GM23338 (cell line): ENCODE data around the gene PDZD7. TPM values are rescaled to one million over a fixed set of nuclear protein-coding genes. Genes with fewer than 3 reads are reported as not detected.
A peak's percentile ranks its signal among the peaks of the same experiment; 100 is the strongest.

Experiments used
- ATAC-seq: fragments of 200-7000 bp; cut with Tn5 transposase; 3 replicates; pipeline ENCODE4 v1.9.1; 2020
- DNase-seq: peaks from one replicate; pipeline ENCODE4 v3.0.0-alpha.2; 2015; ENCODE audit warnings: low spot score
- H2AFZ ChIP-seq: fragments of 200-600 bp; sonication (generic); 2 replicates; pipeline ENCODE4 v1.8.0; 2016; ENCODE audit warnings: antibody characterized with exemption, mild to moderate bottlenecking, moderate library complexity
- H3F3A ChIP-seq: fragments of 200-600 bp; sonication (generic); replicated peaks from 2 replicates; pipeline ENCODE4 v1.8.0; 2017; ENCODE audit warnings: antibody characterized with exemption, mixed run types, low read depth
- H3K27ac ChIP-seq: fragments of 200-600 bp; sonication (generic); 2 replicates; pipeline ENCODE4 v1.6.1; 2016; ENCODE audit warnings: low read depth
- H3K27me3 ChIP-seq: fragments of 200-600 bp; sonication (generic); 2 replicates; pipeline ENCODE4 v1.8.0; 2016; ENCODE audit warnings: mild to moderate bottlenecking, mixed run types, moderate library complexity; ENCODE audit not compliant: insufficient read depth
- H3K36me3 ChIP-seq: fragments of 200-600 bp; sonication (generic); 2 replicates; pipeline ENCODE4 v1.8.0; 2016; ENCODE audit warnings: mild to moderate bottlenecking; ENCODE audit not compliant: insufficient read depth
- H3K4me1 ChIP-seq: fragments of 200-600 bp; sonication (generic); 2 replicates; pipeline ENCODE4 v1.8.0; 2016; ENCODE audit warnings: mild to moderate bottlenecking, moderate library complexity; ENCODE audit not compliant: insufficient read depth
- H3K4me2 ChIP-seq: fragments of 200-600 bp; sonication (generic); 2 replicates; pipeline ENCODE4 v1.7.1; 2017; ENCODE audit warnings: mixed run types
- H3K4me3 ChIP-seq: fragments of 200-600 bp; sonication (generic); 2 replicates; pipeline ENCODE4 v1.6.1; 2016; ENCODE audit warnings: mixed run types
- H3K79me2 ChIP-seq: fragments of 200-600 bp; sonication (generic); replicated peaks from 2 replicates; pipeline ENCODE4 v1.8.0; 2017; ENCODE audit warnings: mild to moderate bottlenecking; ENCODE audit not compliant: insufficient read depth
- H3K9me2 ChIP-seq: fragments of 200-600 bp; sonication (generic); 2 replicates; pipeline ENCODE4 v1.8.0; 2017; ENCODE audit not compliant: insufficient read depth
- H4K20me1 ChIP-seq: fragments of 200-600 bp; sonication (generic); replicated peaks from 2 replicates; pipeline ENCODE4 v1.8.0; 2017; ENCODE audit warnings: mild to moderate bottlenecking; ENCODE audit not compliant: insufficient read depth
- H3K27ac Mint-ChIP-seq: 2 replicates; pipeline ENCODE4 v1.8.0; 2020; ENCODE audit warnings: inconsistent platforms, mild to moderate bottlenecking, moderate library complexity, mixed read lengths
- H3K27me3 Mint-ChIP-seq: 3 replicates; pipeline ENCODE4 v1.8.0; 2022; ENCODE audit warnings: low read depth, mild to moderate bottlenecking, moderate library complexity, mixed read lengths, inconsistent platforms; ENCODE audit not compliant: insufficient read depth, poor library complexity
- H3K36me3 Mint-ChIP-seq: 3 replicates; pipeline ENCODE4 v1.8.0; 2021; ENCODE audit warnings: low read depth, mild to moderate bottlenecking, inconsistent platforms, moderate library complexity, mixed read lengths
- H3K4me1 Mint-ChIP-seq: 3 replicates; pipeline ENCODE4 v1.8.0; 2020; ENCODE audit warnings: mild to moderate bottlenecking, inconsistent platforms, mixed read lengths
- H3K4me3 Mint-ChIP-seq: 3 replicates; pipeline ENCODE4 v1.8.0; 2021; ENCODE audit warnings: moderate library complexity, mild to moderate bottlenecking, inconsistent platforms, mixed read lengths
- H3K9me3 Mint-ChIP-seq: 3 replicates; pipeline ENCODE4 v1.8.0; 2020; ENCODE audit warnings: moderate library complexity, mild to moderate bottlenecking, inconsistent platforms, mixed read lengths
- CTCF ChIP-seq, 2 experiments: fragments of 200-600 bp in 1 of 2; sonication (generic) in 1 of 2; conservative IDR thresholded peaks; 2 replicates each; pipeline versions ENCODE4 v1.5.1 to v1.6.1; 2016 to 2017; ENCODE audit warnings: antibody characterized with exemption in 2 of 2, low read depth in 2 of 2, mild to moderate bottlenecking in 2 of 2, moderate library complexity in 1 of 2
- REST ChIP-seq: IDR thresholded peaks from one replicate; pipeline ENCODE4 v1.6.1; 2018; ENCODE audit warnings: antibody characterized with exemption; ENCODE audit not compliant: unreplicated experiment
- polyA plus RNA-seq: library from polyadenylated mRNA; unstranded; fragments of >200 nt; fragmentation: Nextera tagmentation; extraction: Ambion mirVana; gene quantifications from 2 replicates; pipeline ENCODE4 v1.2.1, GENCODE V29; 2016
- total RNA-seq: library from RNA; depleted of rRNA; stranded (reverse); fragments of >200 nt; shearing (Covaris generic); gene quantifications from 2 replicates; pipeline ENCODE4 v1.2.3, GENCODE V29; 2014

PDZD7 gene
- total and polyA plus RNA-seq, 2 experiments from 2014 or later, result 1.7 to 2.3 TPM

- Mint-ChIP-seq H3K27ac (no peak overlapping the region), H3K4me3 (no peak overlapping the region)
- ATAC-seq, result peak; percentile 65
Observed at GRCh38 chr10:101012525-101013364, 18.2 kb downstream of the PDZD7 start.

More at GRCh38 chr10:101012525-101013364, 18.2 kb downstream of the PDZD7 start:
- Histone ChIP-seq H3F3A (0 out of 2 replicates have a peak, but pooled peaks cover 4% of the 10 kb centered on the region), H3K4me2 (no peak overlapping the region), H3K9me2 (no peaks in the 10 kb centered on the region), H3K4me3 (no peak overlapping the region), H4K20me1 (no peaks in the 10 kb centered on the region), H3K79me2 (no peaks in the 10 kb centered on the region), H2AFZ (no peak overlapping the region), H3K27ac (no peak overlapping the region), H3K36me3 (no peaks in the 10 kb centered on the region), H3K27me3 (peaks cover 29% of the 10 kb centered on the region), H3K4me1 (peaks cover 14% of the 10 kb centered on the region; the same call in 1 of the 2 replicates)
- DNase-seq, result peak; percentile 90
- TF ChIP-seq REST (no peak), CTCF (conservative IDR thresholded peaks at IDR 0.05; ENCODE audit: low read depth in 2 of 2) (peak; percentile 91 to 96)
- Mint-ChIP-seq H3K4me1 (peaks cover 26% of the 10 kb centered on the region), H3K9me3 (no peaks in the 10 kb centered on the region; the same call in 2 of the 3 replicates), H3K36me3 (no peaks in the 10 kb centered on the region), H3K27me3 (peaks cover 45% of the 10 kb centered on the region)
